IMR-90 (cell line): ENCODE data around the gene PPWD1. TPM values are rescaled to one million over a fixed set of nuclear protein-coding genes. Genes with fewer than 3 reads are reported as not detected.

Experiments
- ATAC-seq: fragments of 200-7000 bp; cut with Tn5 transposase; 2 replicates; pipeline ENCODE4 v1.9.1; 2020; ENCODE audit warnings: low read depth, mild to moderate bottlenecking, moderate library complexity
- BruUV-seq: library from RNA; stranded (reverse); fragments of 400-500 nt; replicated peaks from 2 replicates; lab custom pipeline; 2021; lab: Mats Ljungman, UMichigan
- CTCF ChIA-PET: fragments of 300-600 bp; formaldehyde crosslinking; extraction: SDS; loops from one replicate; lab custom pipeline; 2021; ENCODE audit warnings: antibody characterized with exemption; lab: Yijun Ruan, JAX
- POLR2A ChIA-PET: fragments of 300-600 bp; sonication (Branson Sonifier 250); formaldehyde crosslinking; loops from one replicate; lab custom pipeline; 2022; ENCODE audit warnings: antibody characterized with exemption; ENCODE audit not compliant: unreplicated experiment; lab: Charles Lee
- DNase-seq: peaks from one replicate; pipeline ENCODE4 v3.0.0; 2013
- H2AFZ ChIP-seq: replicated peaks from 2 replicates; pipeline ENCODE3; 2013; ENCODE audit warnings: low read length, mild to moderate bottlenecking; ENCODE audit not compliant: poor library complexity
- H2AK5ac ChIP-seq: 2 replicates; pipeline ENCODE4 v1.6.1; 2013; ENCODE audit warnings: low read depth, low read length, inconsistent platforms
- H2AK9ac ChIP-seq: replicated peaks from 2 replicates; pipeline ENCODE3; 2013; ENCODE audit warnings: mild to moderate bottlenecking, low read depth, low read length, moderate library complexity; ENCODE audit not compliant: poor library complexity
- H2BK120ac ChIP-seq: 2 replicates; pipeline ENCODE4 v1.6.1; 2013; ENCODE audit warnings: low read depth, low read length, inconsistent platforms
- H2BK15ac ChIP-seq: 3 replicates; pipeline ENCODE4 v1.6.1; 2013; ENCODE audit warnings: low read depth, low read length, inconsistent platforms
- H2BK20ac ChIP-seq: 2 replicates; pipeline ENCODE4 v1.6.1; 2013; ENCODE audit warnings: low read depth, mild to moderate bottlenecking, inconsistent platforms, low read length, moderate library complexity
- H2BK5ac ChIP-seq: 2 replicates; pipeline ENCODE4 v1.6.1; 2013; ENCODE audit warnings: mild to moderate bottlenecking, low read depth, low read length, inconsistent platforms; ENCODE audit not compliant: poor library complexity, severe bottlenecking
- H3K14ac ChIP-seq: replicated peaks from 2 replicates; pipeline ENCODE4 v1.6.1; 2013; ENCODE audit warnings: low read depth, low read length, inconsistent platforms
- H3K18ac ChIP-seq: 2 replicates; pipeline ENCODE4 v1.6.1; 2013; ENCODE audit warnings: low read depth, low read length, control low read depth
- H3K23ac ChIP-seq: 2 replicates; pipeline ENCODE4 v1.6.1; 2013; ENCODE audit warnings: low read depth, low read length, inconsistent platforms
- H3K27ac ChIP-seq: 2 replicates; pipeline ENCODE4 v1.5.1; 2013; ENCODE audit warnings: mild to moderate bottlenecking, control low read depth, low read length; ENCODE audit not compliant: insufficient read depth
- H3K27me3 ChIP-seq: 2 replicates; pipeline ENCODE4 v1.6.1; 2013; ENCODE audit warnings: low read length; ENCODE audit not compliant: control insufficient read depth, insufficient read depth
- H3K36me3 ChIP-seq: 2 replicates; pipeline ENCODE4 v1.6.1; 2013; ENCODE audit warnings: low read length, mixed read lengths; ENCODE audit not compliant: control insufficient read depth, insufficient read depth
- H3K4ac ChIP-seq: 2 replicates; pipeline ENCODE4 v1.6.1; 2013; ENCODE audit warnings: low read depth, low read length, inconsistent platforms
- H3K4me1 ChIP-seq: 2 replicates; pipeline ENCODE4 v1.6.1; 2013; ENCODE audit warnings: low read length, mixed read lengths; ENCODE audit not compliant: control insufficient read depth, insufficient read depth
- H3K4me2 ChIP-seq: 2 replicates; pipeline ENCODE4 v1.6.1; 2013; ENCODE audit warnings: low read depth, mild to moderate bottlenecking, control low read depth, low read length, moderate library complexity
- H3K4me3 ChIP-seq: 2 replicates; pipeline ENCODE4 v1.5.1; 2013; ENCODE audit warnings: low read depth, mild to moderate bottlenecking, control low read depth, low read length, moderate library complexity; ENCODE audit not compliant: insufficient read depth
- H3K56ac ChIP-seq: 2 replicates; pipeline ENCODE4 v1.6.1; 2013; ENCODE audit warnings: low read length, inconsistent platforms; ENCODE audit not compliant: insufficient read depth; ENCODE audit errors: extremely low read depth
- H3K79me1 ChIP-seq, 2 experiments: 2 replicates each; pipeline ENCODE4 v1.6.1; 2013; ENCODE audit warnings: low read length in 2 of 2, inconsistent platforms in 1 of 2, low read depth in 1 of 2
- H3K9ac ChIP-seq: 2 replicates; pipeline ENCODE4 v1.6.1; 2013; ENCODE audit warnings: low read depth, low read length, control low read depth
- H3K9me1 ChIP-seq: 2 replicates; pipeline ENCODE4 v1.6.1; 2013; ENCODE audit warnings: low read length, inconsistent platforms; ENCODE audit not compliant: insufficient read depth
- H3K9me3 ChIP-seq: 2 replicates; pipeline ENCODE4 v1.6.1; 2013; ENCODE audit warnings: low read length; ENCODE audit not compliant: control insufficient read depth, insufficient read depth
- H4K20me1 ChIP-seq: 2 replicates; pipeline ENCODE4 v1.6.1; 2013; ENCODE audit warnings: low read length, inconsistent platforms; ENCODE audit not compliant: insufficient read depth
- H4K5ac ChIP-seq: 2 replicates; pipeline ENCODE4 v1.6.1; 2013; ENCODE audit warnings: mild to moderate bottlenecking, low read depth, low read length, control low read depth
- H4K8ac ChIP-seq, 2 experiments: 2 replicates each; pipeline ENCODE4 v1.6.1; 2013; ENCODE audit warnings: low read depth in 2 of 2, low read length in 2 of 2, control low read depth in 1 of 2, inconsistent platforms in 1 of 2
- H4K91ac ChIP-seq: 2 replicates; pipeline ENCODE4 v1.6.1; 2013; ENCODE audit warnings: low read depth, low read length, inconsistent platforms; ENCODE audit not compliant: insufficient read depth
- CEBPB ChIP-seq: IDR thresholded peaks from 2 replicates; pipeline ENCODE4 v1.6.1; 2012; ENCODE audit warnings: low read depth, low read length, improper control_type of control experiment
- CHD1 ChIP-seq: IDR thresholded peaks from 2 replicates; pipeline ENCODE4 v1.6.1; 2012; ENCODE audit warnings: low read depth, low read length, improper control_type of control experiment
- WGBS, 2 experiments: methylation state at CpG; one replicate each; pipeline versions ENCODE4 v1.1.5 to v1.1.7; 2013; ENCODE audit warnings: missing lambda C conversion rate in 2 of 2; ENCODE audit not compliant: insufficient read length in 1 of 2; ENCODE audit errors: extremely low coverage in 2 of 2; 5-methylcytosine and 5-hydroxymethylcytosine counted together
- dilution Hi-C: fragments of 300-500 bp; cut with HindIII; formaldehyde crosslinking; loops from one replicate; pipeline ENCODE4 v1.14.3; 2018; ENCODE audit warnings: low sequenced_read_pairs; ENCODE audit not compliant: unreplicated experiment
- in situ Hi-C: fragments of 300-500 bp; cut with MboI; formaldehyde crosslinking; loops from 3 replicates; pipeline ENCODE4 v1.14.3; 2019; ENCODE audit warnings: low sequenced_read_pairs, inconsistent platforms, mixed read lengths
- intact Hi-C: fragments of 100-400 bp; cut with micrococcal nuclease; formaldehyde crosslinking; loops from 2 replicates; pipeline ENCODE4 v1.10.0; 2022
- polyA plus RNA-seq, 3 experiments: library from polyadenylated mRNA; depleted of rRNA; stranded (reverse); fragments of >200 nt; gene quantifications; 2 replicates each; pipeline ENCODE4 v1.2.3, GENCODE V29; 2012; ENCODE audit warnings: low replicate concordance in 1 of 3
- total RNA-seq: library from RNA; depleted of rRNA; stranded (reverse); fragments of >200 nt; gene quantifications from 2 replicates; pipeline ENCODE4 v1.2.3, GENCODE V29; 2012

The PPWD1 gene
- total and polyA plus RNA-seq, 2 of the 4 experiments (the other 2 are of a cell fraction) = 12.5 to 17.9 TPM

DNA sequence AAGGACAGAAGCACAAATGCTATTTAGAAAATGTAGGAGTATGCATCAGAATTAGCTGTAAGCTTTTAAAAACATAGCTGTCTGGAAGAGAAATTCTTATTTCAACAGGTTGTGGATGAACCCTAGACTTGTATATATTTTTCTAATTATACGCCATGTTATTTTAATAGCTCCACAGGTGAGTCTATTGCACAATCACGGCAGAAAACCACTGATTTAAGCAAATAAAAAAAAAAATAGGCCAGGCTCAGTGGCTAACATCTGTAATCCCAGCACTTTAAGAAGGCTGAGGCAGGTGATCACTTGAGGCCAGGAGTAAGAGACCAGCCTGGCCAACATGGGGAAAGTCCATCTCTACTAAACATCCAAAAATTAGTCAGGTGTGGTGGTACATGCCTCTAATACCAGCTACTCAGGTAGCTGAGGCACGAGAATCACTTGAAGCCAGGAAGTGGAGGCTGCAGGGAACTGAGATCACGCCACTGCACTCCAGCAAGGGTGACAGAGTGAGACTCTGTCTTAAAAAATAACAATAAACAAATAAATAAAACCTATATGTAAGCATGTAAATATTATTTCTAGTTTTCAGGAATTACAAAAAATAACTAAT is 49.3 kb downstream of the PPWD1 start:
- Histone ChIP-seq H2BK120ac (no peak overlapping the region), H3K27me3 (no peaks in the 10 kb centered on the region), H2AK5ac (no peak overlapping the region), H3K23ac (no peak overlapping the region), H3K4me1 (no peaks in the 10 kb centered on the region), H3K9me3 (no peaks in the 10 kb centered on the region), H3K27ac (no peak overlapping the region), H3K56ac (no peak overlapping the region), H3K14ac (no peak overlapping the region), H4K91ac (no peak overlapping the region), H3K9me1 (0 out of 2 replicates have a peak, but pooled peaks cover 2% of the 10 kb centered on the region), H2BK5ac (no peak overlapping the region), H2AFZ (no peak overlapping the region), H3K4me3 (no peak overlapping the region), H4K20me1 (no peaks in the 10 kb centered on the region; the same call in 1 of the 2 replicates), H3K36me3 (peaks cover 28% of the 10 kb centered on the region), H3K18ac (no peak overlapping the region), H2BK20ac (no peak overlapping the region), H2BK15ac (no peak overlapping the region), H3K4me2 (no peak overlapping the region), H2AK9ac (no peak overlapping the region), H4K8ac (no peak overlapping the region), H4K5ac (no peak overlapping the region), H3K4ac (no peak overlapping the region), H3K9ac (no peak overlapping the region), H3K79me1 (peaks cover 8 to 13% of the 10 kb centered on the region in 2 experiments; a peak in 3 of 4 replicates)
- DNase-seq (no peak), ATAC-seq (no peak)
- CTCF ChIA-PET = no interaction called here
- 67% methylated on average over 1 of the region's 4 CpGs; no CpG with 5 or more reads in 1 of the 2 experiments for WGBS, 2 experiments
- intact Hi-C loops = no loop called here
- BruUV-seq = no TSS peak
- peak; percentile 58 for TF ChIP-seq CEBPB
- TF ChIP-seq CHD1 = no peak
- in situ Hi-C loops = no loop called here
- POLR2A ChIA-PET = no interaction called here
- dilution Hi-C loops = no loop called here
